GM08714 (cell line): Measurements from ENCODE around the gene CDKAL1.

Experiments used
- H3K4me3 ChIP-seq: fragments of 200-500 bp; sonication (Bioruptor generic); 2 replicates; pipeline ENCODE4 v1.5.1; 2014; ENCODE audit warnings: mild to moderate bottlenecking, low read length, inconsistent platforms
- ZNF274 ChIP-seq: IDR thresholded peaks from 2 replicates; pipeline ENCODE4 v1.6.1; 2012; ENCODE audit warnings: mild to moderate bottlenecking, low read depth, low read length

Gene CDKAL1

DNA sequence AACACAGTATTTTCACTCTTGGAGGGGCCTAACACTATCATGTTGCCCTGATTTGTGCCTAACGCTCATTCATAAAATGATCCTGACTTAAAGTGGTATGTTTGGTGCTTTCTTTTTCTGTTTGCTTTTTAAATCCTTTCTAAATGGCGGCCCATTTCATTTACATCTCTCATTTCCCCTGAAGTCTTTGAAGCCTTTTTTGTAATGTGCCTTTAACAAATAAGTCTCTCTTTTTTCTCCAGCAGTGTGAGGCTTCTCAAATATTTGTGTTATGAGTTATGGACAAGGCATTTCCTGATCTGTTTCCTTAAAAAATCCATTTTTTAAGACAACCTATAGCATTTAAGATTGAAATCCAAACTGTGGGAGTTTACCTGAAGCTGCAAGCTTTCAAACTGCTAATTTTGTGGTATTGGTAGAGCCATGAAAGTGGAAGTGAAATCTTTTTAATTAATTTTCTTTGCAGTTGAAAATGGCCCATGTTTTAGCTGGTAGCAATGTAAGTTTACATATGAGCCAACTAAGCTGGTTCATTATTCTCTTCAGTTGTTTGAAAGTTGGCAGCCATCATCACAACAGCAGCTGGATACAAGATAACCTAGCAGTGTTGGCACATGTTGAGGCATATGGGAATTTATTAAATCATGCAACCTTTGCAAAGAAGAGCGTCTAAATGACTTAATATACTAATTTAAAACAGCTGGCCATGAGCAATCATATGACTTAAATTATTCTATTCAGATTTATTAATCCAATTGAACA is 469.7 kb downstream of the CDKAL1 start:
- no peak overlapping the region; the same call in 1 of the 2 replicates for H3K4me3 ChIP-seq
- TF ChIP-seq ZNF274, result no peak

DNA sequence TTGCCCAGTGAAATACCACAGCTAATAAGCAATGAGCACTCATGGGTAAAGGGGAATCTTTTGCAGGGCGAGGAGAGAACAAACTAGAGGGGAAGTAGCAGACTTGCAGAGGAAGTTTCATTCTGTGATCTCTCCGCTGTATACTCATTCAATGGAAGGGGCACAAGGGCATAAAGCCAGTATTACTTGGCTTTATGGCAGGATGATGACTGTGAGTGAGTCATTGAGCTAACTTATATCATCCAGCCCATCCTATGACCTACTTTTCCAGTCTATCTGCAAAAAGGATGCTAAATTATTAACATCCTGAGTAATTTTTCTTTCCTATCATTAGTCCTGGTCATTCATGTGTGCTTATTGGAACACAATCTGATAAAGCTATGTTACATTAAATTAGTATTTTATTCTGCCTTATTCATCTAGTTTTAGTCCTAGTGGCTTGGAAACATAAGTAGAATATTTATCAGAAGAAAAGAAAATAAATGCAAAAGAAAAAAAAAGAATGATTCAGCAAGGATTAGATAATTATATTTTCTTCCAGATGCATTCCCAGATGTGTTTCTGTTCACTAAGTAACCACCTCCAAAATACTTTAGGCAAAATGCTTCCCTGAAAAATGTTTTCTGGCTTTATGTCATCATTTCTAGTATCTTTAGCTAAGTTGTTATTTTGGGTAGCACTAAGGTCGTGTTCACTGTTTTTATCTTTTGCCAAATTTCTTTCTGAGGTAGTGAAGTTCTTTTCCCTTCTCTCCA is 471.7 kb downstream of the CDKAL1 start:
- no peak overlapping the region for H3K4me3 ChIP-seq
- TF ChIP-seq ZNF274, result no peak

DNA sequence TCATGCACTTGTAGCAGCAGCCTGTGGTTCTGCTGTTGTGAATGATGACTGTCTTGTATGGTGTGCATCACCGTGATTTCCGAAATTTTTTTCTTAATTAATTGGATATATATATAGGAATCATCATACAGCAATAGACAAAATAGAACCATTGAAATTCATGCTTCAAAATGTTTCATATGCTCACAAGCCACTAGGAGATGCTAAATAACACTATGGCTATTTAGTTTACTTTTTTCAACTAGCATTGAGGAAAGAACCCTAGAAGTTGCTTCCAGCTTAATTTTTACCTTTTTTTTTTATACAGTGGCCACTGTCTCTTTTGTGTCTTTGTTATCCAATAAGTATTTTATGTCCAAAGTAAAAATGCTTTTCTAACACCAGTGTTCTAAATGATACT is 485.4 kb downstream of the CDKAL1 start:
- no peak overlapping the region for H3K4me3 ChIP-seq
- TF ChIP-seq ZNF274, result no peak

DNA sequence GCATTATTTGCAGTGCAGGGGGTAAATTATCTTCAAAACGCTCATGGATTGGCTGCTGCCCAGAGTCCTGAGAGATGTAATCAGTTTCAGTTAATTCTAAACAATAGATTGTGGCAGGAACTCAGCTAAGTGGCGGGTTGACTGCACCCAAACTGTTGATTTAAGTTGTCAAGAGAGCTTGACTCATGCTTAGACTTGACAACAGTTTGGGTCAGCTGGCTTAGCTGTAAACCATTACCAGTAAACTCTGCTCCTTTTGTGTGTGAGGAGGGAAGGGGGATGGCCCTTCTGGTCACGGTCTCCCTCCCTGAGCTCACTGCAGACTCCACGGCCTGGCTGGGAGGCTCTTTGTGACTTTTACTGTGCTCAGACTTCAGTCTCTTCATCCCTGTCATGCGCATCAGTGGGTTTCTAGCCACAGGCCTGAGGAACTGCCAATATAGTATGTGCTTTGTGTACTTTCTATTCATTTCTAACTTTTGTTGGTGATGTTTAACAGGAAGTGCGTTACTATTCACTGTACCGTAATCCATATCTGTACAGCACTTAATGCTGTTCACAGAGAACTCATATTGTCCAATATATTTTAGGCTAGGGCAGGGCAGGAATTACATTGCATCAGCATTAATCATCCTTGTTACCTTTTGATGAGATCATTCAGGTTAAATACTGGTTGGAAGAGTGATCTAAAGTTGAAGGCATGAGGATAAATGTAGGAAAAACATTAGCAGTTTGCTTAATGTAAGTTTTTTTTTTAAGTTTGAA is 488.3 kb downstream of the CDKAL1 start:
- no peak for TF ChIP-seq ZNF274

DNA sequence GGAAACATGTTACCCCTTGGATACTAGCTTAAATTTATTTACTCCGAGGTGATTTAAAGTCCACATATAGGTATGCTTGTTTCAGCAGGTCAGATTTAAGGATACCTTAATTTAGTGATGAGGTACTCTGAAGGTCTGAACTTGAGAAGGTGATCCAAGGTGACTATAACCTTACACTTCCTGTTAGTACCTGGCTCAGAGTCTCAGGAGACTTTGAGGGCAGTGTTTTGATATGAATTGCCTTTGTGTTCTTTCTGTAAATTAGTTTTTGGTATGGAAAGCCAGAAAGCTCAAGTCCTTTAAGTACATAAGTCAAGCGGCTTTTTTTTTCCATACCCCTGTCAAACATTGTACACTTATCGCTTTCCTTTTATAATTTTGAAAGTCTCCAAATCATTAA is 489.0 kb downstream of the CDKAL1 start:
- H3K4me3 ChIP-seq, result no peak overlapping the region
- no peak for TF ChIP-seq ZNF274

More for the DNA sequence above, 488.3 kb downstream of the CDKAL1 start:
- no peak overlapping the region for H3K4me3 ChIP-seq

DNA sequence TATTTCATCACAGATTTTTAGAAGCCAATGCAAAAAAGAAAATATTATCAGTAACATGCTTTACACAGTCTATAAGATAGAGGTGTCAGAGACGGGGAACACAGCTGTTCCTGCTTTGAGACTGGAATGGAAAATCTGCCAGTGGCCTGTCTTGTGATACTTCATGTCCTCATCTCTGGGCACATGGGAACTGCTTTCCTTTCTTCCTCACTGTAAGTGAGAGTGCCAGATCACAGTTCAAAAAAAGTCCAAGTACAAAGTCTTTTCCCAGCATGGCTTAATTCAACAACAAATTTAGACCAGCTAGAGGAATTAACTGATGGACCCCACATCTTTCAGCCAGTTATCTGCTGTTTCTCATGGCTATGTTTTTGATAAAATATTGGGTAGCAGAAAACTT is 490.4 kb downstream of the CDKAL1 start:
- no peak for TF ChIP-seq ZNF274
- no peak overlapping the region for H3K4me3 ChIP-seq

DNA sequence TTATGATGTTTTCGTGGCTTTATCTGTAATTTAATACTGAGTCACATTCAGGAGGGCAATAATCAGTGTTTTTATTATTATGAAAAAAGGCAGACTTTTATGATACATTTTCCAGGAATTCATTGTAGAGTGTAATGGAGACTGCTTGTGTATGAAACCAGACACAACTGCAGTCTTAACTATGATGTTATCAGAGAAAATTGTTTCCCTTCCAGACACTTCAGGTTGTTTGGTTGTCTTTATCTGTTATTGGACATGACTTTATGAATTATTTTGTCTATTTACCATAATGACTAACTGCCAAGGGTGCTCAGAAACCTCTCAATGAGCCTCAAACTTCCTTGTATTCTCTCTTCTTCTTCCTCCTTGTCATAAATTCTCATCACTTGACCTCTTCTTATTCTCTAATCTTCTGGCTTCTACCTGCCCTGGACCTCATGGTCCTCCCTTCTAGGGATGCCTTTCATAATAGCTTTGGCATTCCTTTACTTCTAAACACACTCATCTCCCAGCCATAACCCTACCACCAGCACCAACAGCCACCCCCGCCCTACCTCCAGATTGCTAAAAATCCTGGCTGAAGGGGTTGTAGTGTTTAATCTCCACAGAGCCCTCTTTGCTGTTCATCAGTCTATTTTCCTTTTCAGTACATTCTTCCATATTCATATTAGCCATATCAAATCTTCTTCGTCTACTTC is 492.5 kb downstream of the CDKAL1 start:
- H3K4me3 ChIP-seq, result no peak overlapping the region
- TF ChIP-seq ZNF274, result no peak

DNA sequence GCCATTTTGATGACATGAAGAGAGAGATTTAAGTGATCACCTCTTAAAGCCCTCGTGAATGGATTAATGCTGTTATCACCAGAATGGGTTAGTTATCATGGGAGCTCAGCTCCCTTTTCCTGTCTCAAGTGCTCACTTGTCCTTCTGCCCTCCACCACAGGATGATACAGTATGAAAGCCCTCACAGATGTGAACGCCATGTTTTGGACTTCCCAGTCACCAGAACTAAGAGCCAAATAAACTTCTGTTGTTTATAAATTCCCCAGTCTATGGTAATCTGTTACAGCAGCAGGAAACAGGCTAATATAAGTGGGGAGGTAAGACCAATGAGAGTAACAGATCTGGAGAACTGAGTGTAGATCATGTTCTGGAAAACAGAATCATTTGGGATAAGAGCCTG is 493.2 kb downstream of the CDKAL1 start:
- H3K4me3 ChIP-seq, result no peak overlapping the region
- TF ChIP-seq ZNF274, result no peak

DNA sequence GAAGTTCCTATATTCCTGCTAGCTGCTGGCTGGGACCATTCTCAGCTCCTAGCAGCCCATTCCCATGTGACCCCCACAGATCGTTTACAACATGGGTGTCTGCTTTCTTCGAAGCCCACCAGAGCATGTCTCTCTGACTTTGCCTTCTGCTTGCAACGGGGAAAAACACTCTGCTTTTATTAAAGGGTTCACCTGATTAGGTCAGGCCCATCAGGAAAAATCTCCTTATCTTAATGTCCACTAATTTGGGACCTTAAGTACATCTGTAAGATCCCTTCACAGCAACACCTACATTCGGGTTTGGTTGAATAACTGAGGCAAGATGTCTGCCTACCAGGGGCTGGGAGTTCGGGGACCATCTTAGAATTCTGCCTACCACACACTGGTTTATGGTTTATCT is 496.9 kb downstream of the CDKAL1 start:
- no peak overlapping the region for H3K4me3 ChIP-seq
- TF ChIP-seq ZNF274, result no peak

DNA sequence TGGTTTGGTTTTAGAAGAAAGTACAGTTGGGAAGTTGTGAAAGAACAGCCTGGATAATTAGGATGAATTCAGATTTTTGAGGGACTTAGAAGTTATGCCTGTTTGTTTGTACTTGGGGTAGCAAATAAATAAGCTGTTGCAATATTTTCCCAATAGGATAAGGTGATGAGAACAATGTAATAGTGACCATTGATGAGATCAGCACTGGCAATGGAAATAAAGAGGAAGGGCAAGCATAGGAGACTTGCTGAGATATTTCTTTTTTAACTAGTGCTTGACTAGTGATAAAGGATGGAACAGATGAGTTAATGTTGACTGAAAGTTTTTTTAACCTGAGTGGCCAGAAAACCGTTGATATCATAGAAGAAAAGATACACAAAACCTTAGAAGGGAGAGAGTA is 498.8 kb downstream of the CDKAL1 start:
- no peak for TF ChIP-seq ZNF274
- H3K4me3 ChIP-seq, result no peak overlapping the region

DNA sequence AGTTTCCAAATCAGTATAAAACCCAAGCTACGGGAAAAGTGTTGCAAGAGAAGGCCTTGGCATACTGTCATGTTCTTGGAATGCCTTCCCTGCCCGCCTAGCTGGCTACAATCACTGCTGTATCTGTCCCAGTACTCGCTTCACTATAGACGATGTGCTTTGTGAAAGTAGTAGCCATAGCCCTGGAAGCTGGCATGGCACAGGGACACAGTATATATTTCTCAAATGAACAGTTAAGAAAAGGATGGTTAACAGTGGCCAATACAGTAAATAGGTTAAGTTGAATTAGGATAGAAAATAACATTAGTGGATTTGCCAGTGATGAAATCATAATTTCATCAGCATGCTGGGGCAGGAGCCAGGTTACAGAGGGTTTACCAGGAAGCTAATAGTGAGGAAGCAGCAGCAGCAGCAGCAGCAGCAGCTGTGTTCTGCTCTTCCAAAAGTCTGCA is 499.3 kb downstream of the CDKAL1 start:
- no peak overlapping the region for H3K4me3 ChIP-seq
- TF ChIP-seq ZNF274, result no peak

DNA sequence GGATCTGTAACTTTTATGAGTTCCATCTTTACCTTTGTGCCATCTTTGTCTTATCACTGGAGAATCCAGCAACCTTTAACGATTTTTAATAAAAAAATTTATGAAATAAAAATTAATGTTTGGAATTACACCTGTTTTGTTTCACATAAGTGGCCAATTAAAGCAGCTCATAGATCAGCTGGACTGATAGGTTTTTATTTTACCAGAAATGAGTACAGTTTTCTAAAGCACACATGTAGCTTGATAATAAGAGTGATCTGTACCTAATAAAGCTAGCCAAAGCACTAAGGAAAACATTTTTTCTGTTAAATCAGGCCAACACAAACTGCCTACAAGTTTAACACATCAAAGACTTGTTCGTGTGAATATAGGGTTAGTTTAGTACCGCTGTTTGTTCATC is 500.1 kb downstream of the CDKAL1 start:
- TF ChIP-seq ZNF274, result no peak
- H3K4me3 ChIP-seq, result no peak overlapping the region

DNA sequence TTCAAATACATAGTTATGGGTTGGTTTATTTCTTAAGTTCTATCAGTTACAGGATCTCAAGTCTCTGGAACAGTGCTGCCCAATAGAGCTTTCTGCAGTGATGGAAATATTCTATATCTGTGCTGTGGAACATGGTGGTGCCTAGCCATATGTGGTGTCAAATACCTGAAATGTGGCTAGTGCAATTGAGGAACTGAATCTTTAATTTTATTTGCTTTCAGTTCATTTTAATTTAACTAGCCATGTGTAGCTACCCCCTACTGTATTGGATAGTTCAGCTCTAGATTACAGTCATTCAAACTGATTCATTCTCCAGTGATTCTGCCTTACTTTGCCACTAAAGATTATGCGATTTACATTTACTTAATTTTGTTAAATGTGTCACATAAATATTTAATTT is 503.2 kb downstream of the CDKAL1 start:
- no peak for TF ChIP-seq ZNF274
- no peak overlapping the region for H3K4me3 ChIP-seq

DNA sequence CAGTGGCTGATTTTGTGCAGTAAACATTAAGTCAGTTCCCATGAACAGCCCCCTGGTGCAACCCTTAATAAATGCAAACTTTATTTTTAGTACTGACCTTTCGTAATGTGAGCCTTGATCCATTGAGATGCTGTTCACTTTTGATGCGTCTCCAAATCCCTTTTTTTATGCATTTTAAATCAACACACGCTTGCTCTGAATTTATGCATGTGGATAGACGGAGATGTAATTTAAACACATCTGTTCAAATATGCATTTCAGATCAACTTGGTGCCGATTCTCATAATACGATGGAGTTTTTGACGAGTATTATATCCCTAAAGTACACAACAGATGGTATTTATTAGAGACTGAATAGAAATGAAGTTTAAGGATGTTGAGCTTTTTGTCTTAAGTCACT is 505.7 kb downstream of the CDKAL1 start:
- no peak for TF ChIP-seq ZNF274
- H3K4me3 ChIP-seq, result no peak overlapping the region
